Measurements from ENCODE around the gene MSRB3. TPM values are rescaled to one million over a fixed set of nuclear protein-coding genes. Genes with fewer than 3 reads are reported as not detected.

Gene MSRB3
- total RNA-seq, 4 donors from 2014 or later, result 2.7 to 54.6 (median 11.1) TPM

DNA sequence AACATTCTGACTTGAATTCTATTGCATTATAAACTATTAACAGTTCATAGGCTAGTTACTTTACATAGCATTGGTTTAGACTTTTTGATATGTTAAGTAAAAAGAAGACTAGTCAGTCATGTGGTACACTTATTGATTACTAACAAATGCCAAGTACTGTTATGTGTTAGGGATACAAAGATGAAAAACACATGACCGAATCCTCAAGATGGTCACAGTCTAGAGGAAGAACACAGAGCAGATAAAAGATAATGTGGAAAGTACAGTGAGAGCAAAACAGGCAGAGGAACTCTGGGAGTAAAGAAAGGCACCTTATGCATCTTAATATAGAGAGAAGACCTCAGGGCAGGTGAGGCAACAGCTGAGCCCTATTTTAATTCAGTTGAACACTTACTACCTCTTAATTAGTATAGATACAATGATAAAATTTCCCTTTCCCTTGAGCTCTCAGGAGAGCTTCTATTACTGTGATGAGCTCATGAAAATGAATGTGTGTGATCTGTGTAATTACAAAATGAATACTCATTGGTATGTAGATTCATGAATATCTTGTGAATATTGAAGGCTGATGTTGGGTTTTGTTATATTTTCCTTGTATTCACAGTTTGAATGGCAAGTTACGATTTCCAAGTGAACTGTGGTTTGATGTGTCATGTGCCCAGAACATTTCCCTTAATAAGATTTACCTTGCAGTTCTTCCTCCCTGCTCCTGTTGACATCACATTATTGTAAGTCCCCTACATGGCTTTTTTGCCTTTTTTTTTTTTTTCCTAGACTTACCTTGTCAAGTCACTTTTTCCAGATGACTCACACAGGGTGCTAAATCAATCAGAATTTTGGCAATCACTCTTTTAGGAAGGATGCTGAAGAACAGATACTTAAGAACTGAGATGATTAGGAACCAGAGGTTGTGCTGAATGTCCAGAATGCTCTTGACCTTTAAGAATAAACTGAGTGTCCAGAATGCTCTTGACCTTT lies 29.5 kb upstream of the MSRB3 start:
- peaks cover 0 to 40% (median 7%) of the 10 kb centered on the region in 3 donors for H3K36me3 ChIP-seq
- no peaks in the 10 kb centered on the region for H3K9me3 ChIP-seq
- H3K27me3 ChIP-seq, result no peaks in the 10 kb centered on the region
- intact Hi-C loops (cut with DNase I), result no loop called here
- WGBS, 2 donors, result 87 to 89% methylated on average over 2 of the region's 2 CpGs
- no peak overlapping the region for H3K4me3 ChIP-seq
- TF ChIP-seq, protein P1, sequence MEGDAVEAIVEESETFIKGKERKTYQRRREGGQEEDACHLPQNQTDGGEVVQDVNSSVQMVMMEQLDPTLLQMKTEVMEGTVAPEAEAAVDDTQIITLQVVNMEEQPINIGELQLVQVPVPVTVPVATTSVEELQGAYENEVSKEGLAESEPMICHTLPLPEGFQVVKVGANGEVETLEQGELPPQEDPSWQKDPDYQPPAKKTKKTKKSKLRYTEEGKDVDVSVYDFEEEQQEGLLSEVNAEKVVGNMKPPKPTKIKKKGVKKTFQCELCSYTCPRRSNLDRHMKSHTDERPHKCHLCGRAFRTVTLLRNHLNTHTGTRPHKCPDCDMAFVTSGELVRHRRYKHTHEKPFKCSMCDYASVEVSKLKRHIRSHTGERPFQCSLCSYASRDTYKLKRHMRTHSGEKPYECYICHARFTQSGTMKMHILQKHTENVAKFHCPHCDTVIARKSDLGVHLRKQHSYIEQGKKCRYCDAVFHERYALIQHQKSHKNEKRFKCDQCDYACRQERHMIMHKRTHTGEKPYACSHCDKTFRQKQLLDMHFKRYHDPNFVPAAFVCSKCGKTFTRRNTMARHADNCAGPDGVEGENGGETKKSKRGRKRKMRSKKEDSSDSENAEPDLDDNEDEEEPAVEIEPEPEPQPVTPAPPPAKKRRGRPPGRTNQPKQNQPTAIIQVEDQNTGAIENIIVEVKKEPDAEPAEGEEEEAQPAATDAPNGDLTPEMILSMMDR (IDR thresholded peaks at IDR 0.05), result no peak
- TF ChIP-seq POLR2A (IDR thresholded peaks at IDR 0.05), result no peak
- no peak for DNase-seq
- no peak overlapping the region for H3K27ac ChIP-seq
- H3K4me1 ChIP-seq, result no peaks in the 10 kb centered on the region

DNA sequence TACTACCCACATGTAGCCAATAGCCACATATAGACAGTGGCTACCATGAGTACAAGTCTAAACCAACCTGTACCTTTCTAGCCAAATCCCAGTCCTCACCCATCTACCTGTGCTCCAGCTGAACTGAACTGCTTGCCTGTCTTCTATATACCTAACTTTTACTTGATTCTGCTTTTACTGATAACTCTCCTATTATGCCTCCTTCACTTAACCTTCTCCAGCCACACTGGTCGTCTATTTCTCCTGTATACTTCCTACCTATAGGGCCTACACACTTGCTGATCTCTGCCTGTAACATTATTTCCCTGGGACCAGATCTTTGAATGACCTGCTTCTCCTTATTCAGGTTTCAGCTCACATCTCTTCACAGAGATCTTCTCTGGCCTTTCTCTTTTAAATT lies 26.0 kb upstream of the MSRB3 start:
- intact Hi-C loops (cut with DNase I), result no loop called here
- DNase-seq, result no peak
- Histone ChIP-seq H3K4me3 (no peak overlapping the region), H3K36me3 (peaks cover 0 to 4% (median 0%) of the 10 kb centered on the region in 3 donors), H3K4me1 (no peaks in the 10 kb centered on the region), H3K27ac (no peak overlapping the region), H3K9me3 (no peaks in the 10 kb centered on the region), H3K27me3 (no peaks in the 10 kb centered on the region)
- TF ChIP-seq, protein P1 (IDR thresholded peaks at IDR 0.05), result no peak
- no peak for TF ChIP-seq POLR2A (IDR thresholded peaks at IDR 0.05)
- 68 to 82% methylated on average over 1 of the region's 1 CpG for WGBS, 2 donors

DNA sequence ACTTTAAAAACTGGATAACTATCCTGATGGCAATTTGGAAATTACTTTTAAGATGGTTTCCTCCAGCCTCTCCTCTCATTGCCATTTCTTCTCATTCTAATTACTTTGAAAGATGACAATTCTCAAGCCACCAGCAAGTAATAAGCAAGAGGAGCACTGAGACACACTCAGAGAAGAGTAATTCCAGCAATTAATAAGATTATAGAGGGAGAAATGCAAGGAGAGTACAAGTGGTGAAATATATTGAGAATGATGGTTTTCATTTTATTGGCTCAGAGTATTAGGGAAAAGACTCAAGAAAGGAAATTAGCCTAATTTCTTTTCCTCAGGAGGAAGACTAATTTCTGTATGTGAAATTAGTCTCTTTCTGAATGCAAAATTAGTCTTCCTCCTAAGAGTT lies 20.5 kb upstream of the MSRB3 start:
- H3K36me3 ChIP-seq, result no peaks in the 10 kb centered on the region
- no peaks in the 10 kb centered on the region for H3K4me1 ChIP-seq
- no peak overlapping the region for H3K27ac ChIP-seq
- DNase-seq, result no peak
- intact Hi-C loops (cut with DNase I), result no loop called here
- no peaks in the 10 kb centered on the region for H3K9me3 ChIP-seq
- H3K27me3 ChIP-seq, result no peaks in the 10 kb centered on the region
- TF ChIP-seq, protein P1 (IDR thresholded peaks at IDR 0.05), result no peak
- TF ChIP-seq POLR2A (IDR thresholded peaks at IDR 0.05), result no peak
- H3K4me3 ChIP-seq, result no peak overlapping the region

DNA sequence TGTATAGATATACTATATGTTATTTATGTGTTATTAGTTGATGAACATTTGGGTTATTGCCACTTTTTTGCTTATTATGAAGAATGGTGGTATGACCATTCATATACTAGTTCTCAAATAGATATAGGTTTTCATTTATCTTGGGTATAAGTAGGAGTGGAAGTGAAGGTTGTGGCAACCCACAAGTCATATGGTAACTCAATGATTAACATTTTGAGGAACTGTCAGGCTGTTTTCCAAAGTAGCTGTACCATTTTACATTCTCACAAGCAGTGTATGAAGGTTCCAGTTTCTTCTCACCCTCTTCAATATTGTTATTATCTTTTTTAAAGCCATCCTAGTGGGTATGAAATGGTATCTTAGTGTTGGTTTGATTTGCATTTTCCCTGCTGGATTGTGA lies 19.0 kb upstream of the MSRB3 start:
- H3K4me1 ChIP-seq, result no peaks in the 10 kb centered on the region
- no peaks in the 10 kb centered on the region for H3K9me3 ChIP-seq
- no peaks in the 10 kb centered on the region for H3K36me3 ChIP-seq
- TF ChIP-seq, protein P1 (IDR thresholded peaks at IDR 0.05), result no peak
- TF ChIP-seq POLR2A (IDR thresholded peaks at IDR 0.05), result no peak
- H3K27ac ChIP-seq, result no peak overlapping the region
- no peak for DNase-seq
- H3K27me3 ChIP-seq, result no peaks in the 10 kb centered on the region
- no peak overlapping the region for H3K4me3 ChIP-seq
- intact Hi-C loops (cut with DNase I), result no loop called here

DNA sequence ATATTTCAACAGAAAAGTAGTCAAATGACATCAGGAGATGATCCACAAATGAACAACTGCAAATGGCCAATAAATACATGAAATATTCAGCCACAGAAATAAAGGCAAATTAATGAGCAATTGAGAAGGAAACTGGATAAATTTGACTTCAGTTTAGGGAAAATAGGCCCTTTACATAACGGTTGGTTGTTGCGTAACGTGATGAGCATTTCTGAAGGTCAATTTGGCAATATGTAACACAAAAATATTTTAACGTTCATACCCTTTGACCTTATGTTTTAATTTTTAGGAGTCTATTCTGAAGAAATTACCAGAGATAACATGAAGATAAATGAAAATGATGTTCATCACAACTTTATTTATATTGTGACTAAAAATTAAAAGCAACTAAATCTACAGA lies 14.7 kb upstream of the MSRB3 start:
- Histone ChIP-seq H3K27me3 (no peaks in the 10 kb centered on the region), H3K4me1 (no peaks in the 10 kb centered on the region), H3K27ac (no peak overlapping the region), H3K9me3 (no peaks in the 10 kb centered on the region), H3K4me3 (no peak overlapping the region), H3K36me3 (no peaks in the 10 kb centered on the region)
- WGBS, 2 donors, result 77 to 86% methylated on average over 4 of the region's 4 CpGs
- TF ChIP-seq, protein P1 (IDR thresholded peaks at IDR 0.05), result no peak
- TF ChIP-seq POLR2A (IDR thresholded peaks at IDR 0.05), result no peak
- DNase-seq, result no peak
- intact Hi-C loops (cut with DNase I), result no loop called here

Data from esophagus squamous epithelium (tissue), 5 donors.